WERI-Rb-1 (cell line): ENCODE data around the gene DMRTC2.
"Not testable (repeated sequence)": the region's sequence is repeated elsewhere in the genome, so short reads cannot be mapped to it uniquely, and the experiment has no call there.

Experiments used
- DNase-seq: peaks from one replicate; pipeline ENCODE4 v3.0.0-alpha.2; 2020
- H3K27ac ChIP-seq: fragments of 250-450 bp; sonication (Bioruptor Pico); 2 replicates; pipeline ENCODE4 v1.5.1; 2020; ENCODE audit warnings: mild to moderate bottlenecking, moderate library complexity
- H3K27me3 ChIP-seq: fragments of 250-450 bp; sonication (Bioruptor Pico); 2 replicates; pipeline ENCODE4 v1.5.1; 2021; ENCODE audit warnings: mild to moderate bottlenecking, low read depth, moderate library complexity; ENCODE audit not compliant: insufficient read depth, severe bottlenecking
- H3K36me3 ChIP-seq: fragments of 250-450 bp; sonication (Bioruptor Pico); 2 replicates; pipeline ENCODE4 v1.5.1; 2020; ENCODE audit warnings: mild to moderate bottlenecking, moderate library complexity
- H3K4me3 ChIP-seq: 2 replicates; pipeline ENCODE4 v1.5.1; 2011; ENCODE audit warnings: low read depth, mild to moderate bottlenecking, control low read depth, low read length
- H3K9me3 ChIP-seq: fragments of 250-450 bp; sonication (Bioruptor Pico); 2 replicates; pipeline ENCODE4 v1.5.1; 2021; ENCODE audit warnings: mild to moderate bottlenecking, moderate library complexity; ENCODE audit not compliant: severe bottlenecking
- TF ChIP-seq, protein P1 (sequence below): IDR thresholded peaks from 2 replicates; pipeline ENCODE4 v1.5.1; 2011; ENCODE audit warnings: low read depth, mild to moderate bottlenecking, control low read depth, inconsistent platforms, low read length

The DMRTC2 gene

DNA sequence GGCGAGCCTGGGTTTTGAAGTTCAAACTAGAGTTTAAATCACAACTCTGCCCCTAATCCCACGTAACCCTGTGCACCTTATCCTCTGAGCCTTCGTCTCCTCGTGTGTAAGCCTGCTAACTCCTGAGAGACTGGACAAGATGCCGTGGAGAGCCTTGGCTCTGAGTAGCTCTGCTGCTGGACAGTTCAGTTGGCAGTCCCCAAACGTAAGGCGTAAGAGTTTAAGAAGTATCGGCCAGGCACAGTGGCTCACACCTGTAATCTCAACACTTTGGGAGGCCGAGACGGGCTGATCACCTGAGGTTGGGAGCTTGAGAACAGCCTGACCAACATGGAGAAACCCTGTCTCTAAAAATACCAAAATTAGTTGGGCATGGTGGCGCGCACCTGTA is 27.5 kb downstream of the DMRTC2 start:
- no peaks in the 10 kb centered on the region for H3K9me3 ChIP-seq
- no peak overlapping the region for H3K27ac ChIP-seq
- TF ChIP-seq, protein P1, sequence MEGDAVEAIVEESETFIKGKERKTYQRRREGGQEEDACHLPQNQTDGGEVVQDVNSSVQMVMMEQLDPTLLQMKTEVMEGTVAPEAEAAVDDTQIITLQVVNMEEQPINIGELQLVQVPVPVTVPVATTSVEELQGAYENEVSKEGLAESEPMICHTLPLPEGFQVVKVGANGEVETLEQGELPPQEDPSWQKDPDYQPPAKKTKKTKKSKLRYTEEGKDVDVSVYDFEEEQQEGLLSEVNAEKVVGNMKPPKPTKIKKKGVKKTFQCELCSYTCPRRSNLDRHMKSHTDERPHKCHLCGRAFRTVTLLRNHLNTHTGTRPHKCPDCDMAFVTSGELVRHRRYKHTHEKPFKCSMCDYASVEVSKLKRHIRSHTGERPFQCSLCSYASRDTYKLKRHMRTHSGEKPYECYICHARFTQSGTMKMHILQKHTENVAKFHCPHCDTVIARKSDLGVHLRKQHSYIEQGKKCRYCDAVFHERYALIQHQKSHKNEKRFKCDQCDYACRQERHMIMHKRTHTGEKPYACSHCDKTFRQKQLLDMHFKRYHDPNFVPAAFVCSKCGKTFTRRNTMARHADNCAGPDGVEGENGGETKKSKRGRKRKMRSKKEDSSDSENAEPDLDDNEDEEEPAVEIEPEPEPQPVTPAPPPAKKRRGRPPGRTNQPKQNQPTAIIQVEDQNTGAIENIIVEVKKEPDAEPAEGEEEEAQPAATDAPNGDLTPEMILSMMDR: no peak

DNA sequence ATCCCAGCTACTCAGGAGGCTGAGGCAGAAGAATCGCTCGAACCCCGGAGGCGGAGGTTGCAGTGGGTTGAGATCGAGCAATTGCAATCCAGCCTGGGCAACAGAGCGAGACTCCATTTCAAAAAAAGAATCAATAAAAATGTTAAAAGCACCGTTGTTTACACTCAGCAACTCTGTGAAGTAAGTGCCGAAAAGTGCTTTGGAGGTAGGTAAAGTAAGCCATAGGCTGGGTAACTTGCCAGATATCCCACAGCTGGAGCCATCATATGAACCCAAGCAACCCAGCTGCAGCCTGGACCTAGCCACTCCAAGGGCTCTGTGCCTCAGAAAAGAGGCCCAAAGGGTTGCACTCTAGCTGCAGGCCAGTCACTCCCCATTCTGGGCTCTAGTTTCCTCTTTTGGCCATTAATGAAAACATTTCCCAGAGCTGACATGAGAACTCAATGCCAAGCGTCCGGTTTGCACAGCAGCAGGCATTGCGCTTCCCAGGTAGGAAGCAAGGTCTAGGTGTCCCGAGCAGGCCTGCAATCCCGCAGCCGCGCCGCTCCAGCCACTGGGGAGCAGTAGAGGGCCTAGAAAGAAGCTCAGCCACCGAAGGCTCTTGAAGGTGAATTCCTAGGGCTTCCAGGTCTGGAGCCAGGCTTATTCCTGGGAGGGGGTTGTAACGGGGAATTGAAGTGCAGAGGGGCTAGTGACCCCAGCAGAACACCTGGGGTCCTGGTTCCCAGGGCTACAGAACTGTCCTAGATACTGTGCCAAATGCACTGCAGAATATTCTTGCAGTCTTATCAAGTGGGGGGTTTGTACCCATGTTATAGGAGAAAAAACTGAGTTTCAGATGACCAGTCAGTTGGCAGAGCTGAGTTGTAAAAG is 28.2 kb downstream of the DMRTC2 start:
- H3K27me3 ChIP-seq: no peaks in the 10 kb centered on the region
- DNase-seq: peak; percentile 89
- TF ChIP-seq, protein P1: peak; percentile 75
- H3K27ac ChIP-seq: no peak overlapping the region
- peaks cover 49% of the 10 kb centered on the region for H3K36me3 ChIP-seq
- H3K9me3 ChIP-seq: no peaks in the 10 kb centered on the region
- no peak overlapping the region for H3K4me3 ChIP-seq

More for the DNA sequence above, 27.5 kb downstream of the DMRTC2 start:
- DNase-seq: no peak
- Histone ChIP-seq H3K27me3 (no peaks in the 10 kb centered on the region), H3K36me3 (peaks cover 55% of the 10 kb centered on the region), H3K4me3 (no peak overlapping the region)

DNA sequence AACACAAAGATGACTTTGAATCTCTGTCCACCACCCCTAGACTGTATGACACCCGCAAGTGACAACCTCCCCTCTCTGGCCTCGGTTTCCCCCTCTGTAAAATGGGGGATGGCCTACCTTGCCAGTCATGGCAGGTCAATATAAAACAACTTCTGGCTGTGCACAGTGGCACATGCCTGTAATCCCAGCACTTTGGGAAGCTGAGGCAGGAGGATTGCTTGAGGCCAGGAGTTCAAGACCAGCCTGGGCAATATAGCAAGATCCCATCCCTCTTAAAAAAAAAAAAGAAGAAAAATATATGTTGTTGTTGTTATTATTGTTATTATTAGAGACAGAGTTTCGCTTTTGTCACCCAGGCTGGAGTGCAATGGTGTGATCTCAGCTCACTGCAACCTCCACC is 31.1 kb downstream of the DMRTC2 start:
- not testable (repeated sequence) for H3K4me3 ChIP-seq, H3K27ac ChIP-seq

DNA sequence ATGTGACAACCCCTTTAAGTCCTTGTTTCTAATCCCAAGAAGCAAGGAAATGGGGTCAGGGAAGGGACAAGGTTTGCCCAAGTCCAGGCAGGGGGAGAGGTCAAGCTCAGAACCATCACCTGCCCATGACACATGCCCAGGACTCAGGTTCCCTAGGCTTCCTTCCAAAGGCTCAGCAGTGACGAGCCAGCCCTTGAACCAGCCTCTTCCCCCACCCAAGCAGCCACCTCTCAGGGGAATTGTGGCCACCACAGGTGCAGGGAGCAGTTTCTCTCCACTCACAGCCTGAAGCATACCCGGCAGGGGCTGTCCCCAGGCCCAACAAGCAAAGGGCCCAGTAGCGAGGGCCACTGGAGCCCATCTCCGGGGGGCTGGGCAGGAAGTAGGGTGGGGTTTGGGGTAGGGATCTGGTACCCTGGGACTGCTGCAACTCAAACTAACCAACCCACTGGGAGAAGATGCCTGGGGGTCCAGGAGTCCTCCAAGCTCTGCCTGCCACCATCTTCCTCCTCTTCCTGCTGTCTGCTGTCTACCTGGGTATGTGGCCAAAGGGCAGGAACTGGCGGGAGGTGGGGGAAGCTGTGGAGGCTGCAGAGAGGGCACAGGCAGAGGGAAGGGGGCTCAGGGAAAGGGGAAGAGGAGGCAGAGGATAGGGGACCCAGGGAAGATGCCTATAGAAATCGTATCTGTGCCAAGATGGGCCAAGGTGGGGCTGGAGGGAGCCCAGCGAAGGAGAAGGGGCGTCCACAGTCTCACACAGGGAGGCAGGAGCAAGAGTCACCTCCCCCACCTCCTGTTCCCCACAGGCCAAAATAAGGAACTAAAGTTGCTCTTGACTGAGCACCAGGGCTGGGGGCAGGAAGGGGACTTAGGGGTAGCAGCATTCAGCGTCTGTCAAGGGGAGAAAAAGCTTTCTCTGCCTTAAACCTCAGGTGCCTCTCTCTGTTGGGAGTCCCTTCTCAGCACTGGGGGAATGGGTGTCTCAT is 32.3 kb downstream of the DMRTC2 start, which contains the start of gene CD79A:
TSS of gene CD79A (plus strand) at position 433 of the 986 bp plus-strand sequence. CDS start at position 459, 26 bp downstream.
- Histone ChIP-seq H3K27me3 (no peaks in the 10 kb centered on the region), H3K9me3 (no peaks in the 10 kb centered on the region), H3K36me3 (peaks cover 9% of the 10 kb centered on the region), H3K4me3 (no peak within 1 kb of the TSS), H3K27ac (no peak within 1 kb of the TSS)
- TF ChIP-seq, protein P1: no peak
- no peak for DNase-seq

More for the DNA sequence above, 31.1 kb downstream of the DMRTC2 start:
- not testable (repeated sequence) for H3K27me3 ChIP-seq, H3K9me3 ChIP-seq, DNase-seq
- H3K36me3 ChIP-seq: peaks cover 21% of the 10 kb centered on the region

DNA sequence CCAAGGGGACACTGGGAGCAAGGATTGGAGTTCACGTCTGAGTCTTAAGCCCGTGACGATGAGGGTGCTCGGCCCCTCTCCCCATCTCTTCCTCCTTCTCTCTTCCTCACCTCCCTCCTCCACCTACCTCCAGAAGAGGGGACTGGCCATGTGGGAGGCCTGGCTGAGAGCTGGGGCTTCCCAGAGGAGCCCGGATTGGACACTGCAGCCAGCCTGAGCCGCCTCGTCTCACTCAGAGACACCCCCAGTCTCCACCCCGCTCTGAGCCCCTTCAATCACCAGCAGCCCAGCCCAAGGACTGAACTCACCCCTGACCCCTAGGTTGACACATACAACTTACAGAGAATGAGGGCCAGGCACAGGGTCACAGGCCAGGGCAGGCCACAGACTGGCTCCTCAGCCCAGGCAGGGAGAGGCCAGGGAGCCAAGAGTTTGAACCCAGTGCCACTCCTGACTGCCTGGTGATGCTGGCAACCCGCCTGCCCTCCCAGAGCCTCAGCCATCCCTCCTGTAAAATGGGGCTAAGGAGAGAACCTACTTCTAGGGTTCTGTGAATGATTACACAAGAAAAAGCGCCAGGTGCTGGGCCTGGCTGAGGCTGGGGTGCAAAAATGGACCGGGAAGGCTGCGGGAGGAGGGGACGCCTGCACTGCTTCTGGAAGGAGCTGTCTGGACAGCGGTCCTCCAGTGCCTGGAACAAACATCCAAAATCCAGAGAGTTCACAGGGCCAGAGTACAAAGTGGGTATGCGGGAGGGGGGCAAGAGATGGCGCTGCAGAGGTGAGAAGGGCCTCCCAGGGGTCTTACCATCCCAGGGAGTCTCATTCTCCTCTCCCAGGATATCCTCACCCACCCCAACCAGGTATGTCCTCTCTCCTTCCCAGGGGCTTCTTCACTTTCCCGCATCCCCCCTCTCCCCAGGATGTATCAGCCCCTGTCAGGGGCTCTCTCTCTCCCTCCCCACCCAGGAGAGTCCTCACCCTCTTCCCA is 33.4 kb downstream of the DMRTC2 start:
- Histone ChIP-seq H3K36me3 (no peaks in the 10 kb centered on the region; the same call in 1 of the 2 replicates), H3K9me3 (no peaks in the 10 kb centered on the region), H3K4me3 (no peak overlapping the region), H3K27me3 (no peaks in the 10 kb centered on the region), H3K27ac (no peak overlapping the region)
- no peak for DNase-seq
- TF ChIP-seq, protein P1: no peak
